H9 (cell line): Measurements from ENCODE around the gene DCANP1. TPM values are rescaled to one million over a fixed set of nuclear protein-coding genes. Genes with fewer than 3 reads are reported as not detected.

Source experiments
- DNase-seq: peaks from one replicate; pipeline ENCODE4 v3.0.0-alpha.2; 2017
- H2AFZ ChIP-seq: one replicate; pipeline ENCODE4 v1.6.1; 2013; ENCODE audit warnings: mild to moderate bottlenecking, low read length, control low read depth, moderate library complexity
- H2AK5ac ChIP-seq: 2 replicates; pipeline ENCODE4 v1.6.1; 2013; ENCODE audit warnings: low read length, control low read depth, mixed read lengths; ENCODE audit not compliant: insufficient read length
- H2BK120ac ChIP-seq: one replicate; pipeline ENCODE4 v1.6.1; 2013; ENCODE audit warnings: low read depth, mild to moderate bottlenecking, low read length, control low read depth, inconsistent platforms; ENCODE audit not compliant: poor library complexity, severe bottlenecking
- H2BK12ac ChIP-seq: 2 replicates; pipeline ENCODE4 v1.6.1; 2013; ENCODE audit warnings: low read length, control low read depth, mixed read lengths, low read depth; ENCODE audit not compliant: insufficient read length
- H2BK15ac ChIP-seq: 2 replicates; pipeline ENCODE4 v1.6.1; 2013; ENCODE audit warnings: low read depth, low read length, control low read depth
- H2BK20ac ChIP-seq: one replicate; pipeline ENCODE4 v1.6.1; 2013; ENCODE audit warnings: low read depth, mild to moderate bottlenecking, low read length, control low read depth, inconsistent platforms; ENCODE audit not compliant: poor library complexity, severe bottlenecking
- H2BK5ac ChIP-seq: 2 replicates; pipeline ENCODE4 v1.6.1; 2013; ENCODE audit warnings: low read length, control low read depth, mixed read lengths; ENCODE audit not compliant: insufficient read length
- H3K14ac ChIP-seq: 2 replicates; pipeline ENCODE4 v1.6.1; 2013; ENCODE audit warnings: low read length, control low read depth; ENCODE audit not compliant: insufficient read depth
- H3K18ac ChIP-seq: 2 replicates; pipeline ENCODE4 v1.6.1; 2013; ENCODE audit warnings: low read depth, mild to moderate bottlenecking, mixed read lengths, low read length, control low read depth; ENCODE audit not compliant: insufficient read length
- H3K23ac ChIP-seq: 2 replicates; pipeline ENCODE4 v1.6.1; 2013; ENCODE audit warnings: low read length, control low read depth, mixed read lengths, low read depth; ENCODE audit not compliant: insufficient read length
- H3K23me2 ChIP-seq: 2 replicates; pipeline ENCODE4 v1.6.1; 2013; ENCODE audit warnings: low read depth, mild to moderate bottlenecking, mixed read lengths, low read length, control low read depth; ENCODE audit not compliant: insufficient read length, poor library complexity, severe bottlenecking
- H3K27ac ChIP-seq: 2 replicates; pipeline ENCODE4 v1.5.1; 2013; ENCODE audit warnings: low read length, control low read depth, mixed read lengths, low read depth; ENCODE audit not compliant: insufficient read length
- H3K27me3 ChIP-seq: 2 replicates; pipeline ENCODE4 v1.6.1; 2013; ENCODE audit warnings: low read length, control low read depth, inconsistent platforms; ENCODE audit not compliant: insufficient read depth
- H3K4ac ChIP-seq: 2 replicates; pipeline ENCODE4 v1.6.1; 2013; ENCODE audit warnings: low read depth, mild to moderate bottlenecking, control low read depth, inconsistent platforms, low read length, moderate library complexity
- H3K4me1 ChIP-seq: 2 replicates; pipeline ENCODE4 v1.6.1; 2013; ENCODE audit warnings: low read length, control low read depth, inconsistent platforms; ENCODE audit not compliant: insufficient read depth
- H3K4me2 ChIP-seq: 2 replicates; pipeline ENCODE4 v1.6.1; 2013; ENCODE audit warnings: low read length, control low read depth, mixed read lengths; ENCODE audit not compliant: insufficient read length, insufficient read depth
- H3K56ac ChIP-seq: 2 replicates; pipeline ENCODE4 v1.6.1; 2013; ENCODE audit warnings: low read depth, mild to moderate bottlenecking, mixed read lengths, low read length, control low read depth; ENCODE audit not compliant: insufficient read length
- H3K79me1 ChIP-seq: 2 replicates; pipeline ENCODE4 v1.6.1; 2013; ENCODE audit warnings: low read depth, mild to moderate bottlenecking, moderate library complexity, low read length, control low read depth, inconsistent platforms; ENCODE audit not compliant: insufficient read depth, poor library complexity, severe bottlenecking
- H3K79me2 ChIP-seq: 2 replicates; pipeline ENCODE4 v1.6.1; 2013; ENCODE audit warnings: low read length, control low read depth, inconsistent platforms; ENCODE audit not compliant: insufficient read depth
- H3K9ac ChIP-seq: 2 replicates; pipeline ENCODE4 v1.6.1; 2013; ENCODE audit warnings: low read length, control low read depth, mixed read lengths; ENCODE audit not compliant: insufficient read length; ENCODE audit errors: extremely low read depth
- H3K9me3 ChIP-seq: one replicate; pipeline ENCODE4 v1.6.1; 2013; ENCODE audit warnings: low read depth, low read length, inconsistent platforms; ENCODE audit not compliant: control insufficient read depth
- H3T11ph ChIP-seq: one replicate; pipeline ENCODE4 v1.6.1; 2013; ENCODE audit warnings: mild to moderate bottlenecking, low read length, control low read depth, inconsistent platforms
- H4K20me1 ChIP-seq: one replicate; pipeline ENCODE4 v1.6.1; 2013; ENCODE audit not compliant: control insufficient read depth, insufficient read length, insufficient read depth
- H4K5ac ChIP-seq: 2 replicates; pipeline ENCODE4 v1.6.1; 2013; ENCODE audit warnings: low read depth, mild to moderate bottlenecking, mixed read lengths, low read length, control low read depth; ENCODE audit not compliant: insufficient read length
- H4K8ac ChIP-seq: replicated peaks from 2 replicates; pipeline ENCODE4 v1.6.1; 2013; ENCODE audit warnings: low read length, control low read depth, mixed read lengths, low read depth; ENCODE audit not compliant: insufficient read length
- H4K91ac ChIP-seq: 2 replicates; pipeline ENCODE4 v1.6.1; 2013; ENCODE audit warnings: low read depth, mild to moderate bottlenecking, moderate library complexity, mixed read lengths, low read length, control low read depth; ENCODE audit not compliant: insufficient read length
- H3K27ac Mint-ChIP-seq, 3 experiments: 2 replicates in 2 of 3; 3 replicates in 1 of 3; pipeline ENCODE4 v1.8.0; 2020 to 2021; ENCODE audit warnings: mixed read lengths in 3 of 3, mild to moderate bottlenecking in 1 of 3, moderate library complexity in 1 of 3
- H3K27me3 Mint-ChIP-seq: 2 replicates; pipeline ENCODE4 v1.8.0; 2021; ENCODE audit warnings: low read depth, mild to moderate bottlenecking, moderate library complexity, mixed read lengths
- H3K36me3 Mint-ChIP-seq, 3 experiments: 2 replicates in 2 of 3; 3 replicates in 1 of 3; pipeline ENCODE4 v1.8.0; 2020 to 2021; ENCODE audit warnings: low read depth in 3 of 3, mixed read lengths in 3 of 3; ENCODE audit not compliant: insufficient read depth in 1 of 3
- H3K4me1 Mint-ChIP-seq, 2 experiments: 2 replicates each; pipeline ENCODE4 v1.8.0; 2020; ENCODE audit warnings: mixed read lengths in 2 of 2
- H3K4me3 Mint-ChIP-seq, 2 experiments: 2 replicates in 1 of 2; 3 replicates in 1 of 2; pipeline ENCODE4 v1.8.0; 2020 to 2021; ENCODE audit warnings: mild to moderate bottlenecking in 2 of 2, mixed read lengths in 2 of 2, moderate library complexity in 1 of 2
- H3K9me3 Mint-ChIP-seq, 2 experiments: 2 replicates in 1 of 2; 3 replicates in 1 of 2; pipeline ENCODE4 v1.8.0; 2020; ENCODE audit warnings: mild to moderate bottlenecking in 2 of 2, mixed read lengths in 2 of 2, moderate library complexity in 1 of 2
- CTCF ChIP-seq: fragments of 200-600 bp; sonication (generic); conservative IDR thresholded peaks from 3 replicates; pipeline ENCODE4 v1.8.0; 2021; ENCODE audit warnings: antibody characterized with exemption, mild to moderate bottlenecking
- total RNA-seq: library from RNA; stranded (reverse); gene quantifications from 2 replicates; pipeline ENCODE4 v1.2.1, GENCODE V29; 2021

The DCANP1 gene
- total RNA-seq, 1 experiment from 2014 or later: not detected

- no peak for DNase-seq
- no peaks in the 10 kb centered on the region for H3K23me2 ChIP-seq
- H3K27me3 ChIP-seq: no peaks in the 10 kb centered on the region
- no peak overlapping the region for H3K18ac ChIP-seq
- H3K9ac ChIP-seq: no peak overlapping the region
- H4K91ac ChIP-seq: no peak overlapping the region
- H3K4me1 ChIP-seq: no peaks in the 10 kb centered on the region
- H4K20me1 ChIP-seq: no peaks in the 10 kb centered on the region
- no peak overlapping the region for H3K4me2 ChIP-seq
- Mint-ChIP-seq H3K27me3 (peaks cover 60% of the 10 kb centered on the region), H3K27ac (no peak overlapping the region), H3K9me3 (peaks cover 0 to 3% of the 10 kb centered on the region in 2 experiments; a peak in 2 of 5 replicates), H3K4me3 (no peak overlapping the region), H3K36me3 (no peaks in the 10 kb centered on the region), H3K4me1 (no peaks in the 10 kb centered on the region)
- H3K56ac ChIP-seq: no peak overlapping the region
- H2BK15ac ChIP-seq: no peak overlapping the region
- no peak overlapping the region for H2AFZ ChIP-seq
- no peaks in the 10 kb centered on the region for H3K79me2 ChIP-seq
- no peak overlapping the region for H3K23ac ChIP-seq
- H2BK12ac ChIP-seq: no peak overlapping the region
- no peak for TF ChIP-seq CTCF
- no peak overlapping the region for H4K5ac ChIP-seq
- H2BK120ac ChIP-seq: no peak overlapping the region
- H3K4ac ChIP-seq: no peak overlapping the region
- no peaks in the 10 kb centered on the region for H3K79me1 ChIP-seq
- no peak overlapping the region for H2AK5ac ChIP-seq
- no peak overlapping the region for H2BK5ac ChIP-seq
- no peak overlapping the region for H3K27ac ChIP-seq
- H3K9me3 ChIP-seq: no peaks in the 10 kb centered on the region
- no peak overlapping the region for H3K14ac ChIP-seq
- no peak overlapping the region for H3T11ph ChIP-seq
- H4K8ac ChIP-seq: no peak overlapping the region
- H2BK20ac ChIP-seq: no peak overlapping the region
These were observed 24.7 kb downstream of the DCANP1 start for GRCh38 chr5:135422419-135422818.
